Amniotic epithelial cell (primary cell): ENCODE measurements around the gene PPP1R1C.
A peak's percentile ranks its signal among the peaks of the same experiment; 100 is the strongest.
"Not testable (repeated sequence)": the region's sequence is repeated elsewhere in the genome, so short reads cannot be mapped to it uniquely, and the experiment has no call there.

Experiments used
- DNase-seq: peaks from one replicate; pipeline ENCODE4 v3.0.0-alpha.2; 2010; ENCODE audit warnings: low read depth

The PPP1R1C gene

DNA sequence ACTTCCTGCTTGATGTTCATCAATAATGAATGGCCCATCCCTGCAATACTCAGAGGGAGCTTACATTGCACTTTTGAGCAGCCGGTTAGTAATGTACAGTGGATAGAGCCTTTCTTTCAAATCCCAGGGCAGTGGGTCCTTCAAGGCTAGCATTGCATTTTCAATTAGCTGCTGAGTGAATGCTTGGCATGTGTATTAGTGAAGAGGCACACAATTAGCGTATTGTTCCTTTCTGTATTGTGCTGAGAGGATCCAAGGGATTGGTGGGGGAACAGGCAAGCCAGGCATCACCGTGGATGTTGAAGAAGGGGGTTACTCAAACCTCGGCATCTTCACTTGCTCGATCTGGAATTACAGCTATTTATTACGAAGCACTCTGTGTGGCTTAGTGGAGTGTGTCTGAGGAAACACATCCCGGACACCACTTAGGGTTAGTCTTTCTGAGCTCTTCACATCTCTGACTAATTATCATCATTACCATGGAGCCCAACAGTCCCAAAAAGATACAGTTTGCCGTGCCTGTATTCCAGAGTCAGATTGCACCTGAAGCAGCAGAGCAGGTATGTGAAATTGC lies at the start of gene PPP1R1C:
TSS of gene PPP1R1C (plus strand) at position 222 of the 574 bp plus-strand sequence. CDS start at position 480, 258 bp downstream.
- DNase-seq: no peak

DNA sequence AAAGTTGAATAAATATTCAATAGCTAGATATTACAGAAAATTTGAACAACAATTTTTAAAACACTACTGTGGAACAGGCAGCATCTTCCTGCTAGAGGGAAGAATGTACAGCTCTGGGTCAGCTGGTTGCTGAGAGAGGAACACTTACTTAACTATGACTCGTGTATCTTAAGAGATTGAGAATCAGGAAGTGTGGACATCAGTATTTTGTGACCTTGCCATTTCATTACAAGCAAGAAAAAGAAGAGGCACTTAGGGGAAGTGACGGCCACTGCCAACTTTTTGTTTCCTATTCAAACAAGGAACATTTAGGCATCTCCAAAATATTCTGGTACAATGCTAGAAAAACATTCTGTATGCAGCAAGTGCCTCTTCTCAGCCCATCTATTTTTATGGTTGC lies 48.2 kb upstream of the PPP1R1C start:
- DNase-seq: peak; percentile 22

DNA sequence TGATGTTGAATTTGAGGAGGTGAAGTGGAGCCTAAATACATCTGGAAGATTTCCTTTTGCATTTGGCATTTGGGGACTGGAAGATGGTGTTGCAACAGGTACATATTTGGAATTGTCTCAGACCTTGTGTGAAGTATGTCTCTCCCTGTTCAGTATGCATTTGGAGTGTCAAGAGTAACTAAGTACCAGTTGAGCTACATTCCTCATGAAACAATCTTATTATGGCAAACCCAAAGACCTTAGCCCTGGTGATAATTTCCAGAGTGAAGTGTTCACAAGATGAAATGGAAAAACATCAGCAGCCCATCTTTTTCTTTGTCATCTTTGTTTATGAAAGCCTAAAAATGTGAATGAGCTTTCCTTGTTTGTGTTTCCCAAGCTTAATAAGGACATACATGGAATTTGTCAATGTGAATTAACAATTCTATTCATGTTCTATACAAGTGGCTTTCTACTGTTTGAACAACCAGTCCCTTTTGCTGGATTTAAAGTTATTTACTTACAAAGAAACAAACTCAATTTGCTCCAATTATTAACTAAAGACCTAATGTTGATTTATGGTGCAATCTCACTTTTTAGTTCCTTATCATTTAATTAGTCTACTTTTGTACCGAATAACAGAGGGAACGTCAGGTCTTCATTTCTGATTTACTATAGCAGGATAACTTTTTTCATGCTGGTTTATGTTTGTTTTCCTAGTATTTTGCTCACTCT lies 42.1 kb upstream of the PPP1R1C start:
- DNase-seq: no peak

GRCh38 chr2:181944164-181944913 lies 41.3 kb upstream of the PPP1R1C start:
- no peak for DNase-seq

GRCh38 chr2:181944914-181945291 lies 40.8 kb upstream of the PPP1R1C start:
- DNase-seq: no peak

DNA sequence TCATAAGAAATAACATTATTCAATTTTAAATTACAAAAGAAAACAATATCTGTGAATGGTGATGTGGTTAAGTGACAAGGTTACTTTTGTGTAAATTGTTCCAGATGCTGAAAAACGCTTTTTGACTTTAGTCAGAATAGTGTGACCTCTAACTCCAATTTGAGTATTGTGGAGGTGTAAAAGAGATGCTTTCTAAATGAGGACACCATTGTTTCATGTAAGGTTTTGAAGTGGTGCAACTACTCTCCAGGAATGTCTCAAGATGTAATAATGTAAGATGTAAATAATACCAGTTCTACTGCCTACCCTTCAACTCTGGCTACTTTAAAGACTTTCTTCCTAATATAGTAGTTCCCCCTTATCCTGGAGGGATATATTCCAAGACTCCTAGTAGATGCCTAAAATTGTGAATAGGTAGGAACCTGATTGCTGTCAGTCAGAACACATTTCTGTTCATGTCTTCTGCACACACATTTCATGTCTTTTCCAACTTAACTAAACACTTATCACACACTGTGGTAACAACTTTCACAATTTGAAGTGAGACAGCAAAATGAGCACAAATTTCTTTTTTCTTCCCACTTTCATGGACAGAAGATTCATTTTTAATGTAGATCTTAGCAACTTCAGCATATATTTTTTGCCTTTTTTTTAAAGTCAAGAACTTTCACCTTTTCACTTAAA lies 39.1 kb upstream of the PPP1R1C start:
- no peak for DNase-seq

- no peak for DNase-seq
These were observed 38.4 kb upstream of the PPP1R1C start for GRCh38 chr2:181947273-181947672.

- DNase-seq: no peak
These were observed 37.4 kb upstream of the PPP1R1C start for GRCh38 chr2:181948227-181948626.

- no peak for DNase-seq
These were observed 36.6 kb upstream of the PPP1R1C start for GRCh38 chr2:181949047-181949446.

DNA sequence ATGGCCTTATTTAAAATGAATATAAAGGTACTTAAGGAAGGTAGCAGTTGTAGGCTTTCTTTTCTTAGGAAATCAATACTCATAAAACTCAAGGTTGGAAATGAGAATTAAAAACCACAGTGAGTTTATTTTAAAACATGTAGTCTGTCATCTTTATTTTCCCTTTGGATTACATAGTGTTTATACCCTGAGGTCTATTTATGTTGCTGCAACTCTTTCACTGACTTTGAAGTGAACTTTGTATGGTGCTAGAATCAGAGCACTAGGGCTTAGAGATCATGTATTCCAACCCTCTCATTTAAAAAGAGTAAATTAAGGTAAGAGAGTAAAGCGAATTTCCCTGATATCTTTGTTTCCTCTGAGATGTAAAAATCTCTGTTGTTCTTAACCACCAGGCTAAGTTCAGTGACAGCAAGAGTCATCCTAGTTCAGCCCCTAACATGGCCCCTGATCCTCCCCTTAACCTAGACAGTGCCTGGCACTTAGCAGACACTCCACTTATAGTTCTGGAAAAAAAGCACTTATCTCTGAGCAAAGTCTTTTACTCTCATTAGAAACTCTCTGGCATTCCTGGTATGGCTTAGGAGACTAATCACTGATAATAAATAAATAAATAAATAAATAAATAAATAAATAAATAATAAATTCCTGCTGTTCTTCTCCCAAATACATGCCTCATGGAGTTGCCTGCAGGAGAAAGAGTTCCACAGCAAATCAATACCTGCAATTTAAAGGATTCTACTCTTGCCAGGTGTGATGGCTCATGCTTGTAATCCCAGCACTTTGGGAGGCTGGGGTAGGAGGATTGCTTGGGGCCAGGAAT lies 33.0 kb upstream of the PPP1R1C start:
- no peak for DNase-seq

- peak; percentile 56 for DNase-seq
These were observed 31.6 kb upstream of the PPP1R1C start for GRCh38 chr2:181953881-181954537.

GRCh38 chr2:181954538-181954883 lies 31.1 kb upstream of the PPP1R1C start:
- no peak for DNase-seq

DNA sequence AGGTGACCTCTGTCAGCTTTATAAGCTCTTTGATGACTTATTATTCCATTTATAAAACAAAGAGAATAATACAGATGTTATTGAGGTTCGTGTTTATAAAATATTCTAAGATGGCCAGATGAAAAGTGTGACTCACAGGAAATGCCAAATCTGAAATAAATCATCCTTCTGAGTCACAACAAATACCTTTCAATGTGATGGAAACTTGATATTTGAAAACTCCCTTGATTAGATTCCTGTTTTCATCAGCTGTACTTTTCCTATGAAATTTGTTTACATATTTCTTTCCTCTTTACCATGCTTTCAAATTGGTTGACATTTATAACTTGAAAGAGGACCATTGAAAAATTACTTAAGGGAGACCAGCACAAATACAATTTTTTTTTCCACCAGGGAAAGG lies 30.6 kb upstream of the PPP1R1C start:
- DNase-seq: peak; percentile 36

- DNase-seq: not testable (repeated sequence)
These were observed 29.8 kb upstream of the PPP1R1C start for GRCh38 chr2:181955866-181956265.

DNA sequence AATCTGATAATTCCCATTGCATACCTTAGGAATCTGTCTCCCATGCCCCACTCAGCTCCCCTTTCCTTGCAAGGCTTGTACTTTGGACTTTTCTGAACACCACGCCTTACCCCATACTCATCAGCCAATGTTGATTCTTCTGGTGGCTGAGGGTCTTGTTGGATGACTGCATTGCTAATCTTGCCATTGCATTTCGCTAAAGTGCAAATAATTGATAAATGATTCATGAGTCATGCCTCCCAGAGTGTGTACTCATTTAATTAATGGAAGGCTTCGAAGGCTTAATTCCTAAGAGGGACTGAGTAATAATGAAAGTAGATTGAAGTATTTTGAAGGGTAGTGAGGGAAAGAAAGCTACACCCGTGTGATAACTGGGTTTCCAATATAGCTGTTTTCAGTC lies 28.0 kb upstream of the PPP1R1C start:
- no peak for DNase-seq

DNA sequence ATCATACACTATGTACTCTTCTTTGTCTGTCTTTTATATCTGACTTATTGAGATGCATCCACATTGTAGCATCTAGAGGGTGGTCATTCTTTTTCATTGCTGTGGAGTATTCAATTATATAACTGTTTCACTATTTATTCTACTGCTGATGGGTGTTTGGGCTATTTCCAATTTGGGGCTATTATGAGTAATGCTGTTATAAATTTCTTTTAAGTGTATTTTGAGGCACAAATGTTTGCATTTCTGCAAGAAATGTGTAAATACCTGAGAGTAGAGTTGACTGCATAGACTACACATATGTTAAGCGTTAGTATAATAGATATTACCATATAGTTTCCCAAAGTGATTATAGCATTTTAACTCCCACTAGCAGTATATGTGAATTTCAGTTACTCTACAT lies 26.9 kb upstream of the PPP1R1C start:
- no peak for DNase-seq

GRCh38 chr2:181959508-181959907 lies 26.1 kb upstream of the PPP1R1C start:
- no peak for DNase-seq

DNA sequence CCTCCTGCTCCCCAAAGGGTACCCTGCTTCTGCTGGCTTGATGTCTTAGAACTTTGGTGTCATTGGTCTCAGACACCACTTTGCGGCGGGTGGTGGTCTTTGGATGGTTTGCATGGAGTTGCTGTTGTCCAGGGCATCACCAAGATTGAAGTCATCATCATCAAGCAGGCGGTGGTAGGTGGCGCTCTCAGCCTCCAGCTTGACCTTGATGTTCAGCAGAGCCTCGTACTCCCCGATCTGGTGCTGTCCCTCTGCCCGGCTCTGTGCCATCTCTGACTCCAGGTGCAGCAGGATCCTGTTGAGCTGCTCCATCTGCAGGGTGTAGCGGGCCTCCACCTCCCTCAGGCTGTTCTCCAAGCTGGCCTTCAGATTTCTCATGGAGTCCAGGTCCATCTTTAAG lies 24.5 kb upstream of the PPP1R1C start:
- DNase-seq: not testable (repeated sequence)

DNA sequence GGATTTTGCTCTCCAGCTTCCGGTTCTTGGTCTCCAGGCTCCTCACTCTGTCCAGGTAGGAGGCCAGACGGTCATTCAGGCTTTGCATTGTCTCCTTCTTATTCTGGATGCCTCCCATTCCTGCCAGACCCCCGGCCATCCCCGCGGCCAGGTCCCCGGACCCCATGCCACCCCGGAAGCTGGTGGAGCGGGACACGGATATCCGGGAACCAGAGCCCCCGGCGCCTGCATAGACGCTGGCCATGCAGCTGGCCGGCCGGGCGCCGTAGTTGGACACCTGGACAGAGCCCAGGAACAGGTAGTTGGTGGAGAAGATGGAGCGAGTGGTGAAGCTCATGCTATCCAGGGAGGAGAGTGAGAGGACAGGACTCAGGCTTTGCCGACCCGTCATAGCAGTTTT lies 23.5 kb upstream of the PPP1R1C start:
- no peak for DNase-seq

GRCh38 chr2:181970160-181970794 lies 15.4 kb upstream of the PPP1R1C start:
- DNase-seq: no peak

DNA sequence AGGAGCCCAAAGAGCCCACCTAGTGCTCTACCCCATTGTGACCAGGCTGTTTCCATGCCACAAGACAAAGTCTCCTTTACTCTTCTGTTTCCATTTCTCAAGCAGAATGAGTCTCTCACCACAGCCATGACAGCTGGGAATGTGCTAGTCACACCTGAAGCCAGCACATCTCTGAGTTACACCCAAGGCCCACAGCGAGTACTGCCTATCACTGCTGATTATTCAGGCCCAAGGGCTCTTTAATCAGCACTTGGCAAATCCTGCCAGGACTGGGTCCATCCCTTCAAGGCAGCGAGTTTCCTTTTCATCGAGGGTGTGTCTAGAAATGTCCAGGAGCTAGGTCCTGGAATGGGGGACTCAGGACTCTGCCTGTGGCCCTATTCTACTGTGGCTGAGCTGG lies 14.6 kb upstream of the PPP1R1C start:
- DNase-seq: no peak
